IPS-11a (cell line): ENCODE data around the gene LITAFD.

ENCODE experiments used
- H3K4me3 ChIP-seq: one replicate; pipeline ENCODE4 v1.5.1; 2013; ENCODE audit warnings: low read depth, low read length, control low read depth

The LITAFD gene

GRCh38 chr16:8919089-8919933, 37.2 kb downstream of the LITAFD start:
- H3K4me3 ChIP-seq, result no peak overlapping the region

GRCh38 chr16:8919934-8920462, 37.8 kb downstream of the LITAFD start:
- no peak overlapping the region for H3K4me3 ChIP-seq

- H3K4me3 ChIP-seq, result no peak overlapping the region
These were observed 38.6 kb downstream of the LITAFD start for GRCh38 chr16:8920645-8921346.

GRCh38 chr16:8921347-8921984, 39.3 kb downstream of the LITAFD start:
- H3K4me3 ChIP-seq, result no peak overlapping the region

- H3K4me3 ChIP-seq, result no peak overlapping the region
These were observed 41.0 kb downstream of the LITAFD start for GRCh38 chr16:8923199-8923598.

GRCh38 chr16:8924214-8924613, 42.1 kb downstream of the LITAFD start:
- H3K4me3 ChIP-seq, result no peak overlapping the region

GRCh38 chr16:8925455-8925854, 43.3 kb downstream of the LITAFD start:
- no peak overlapping the region for H3K4me3 ChIP-seq

GRCh38 chr16:8926827-8927226, 44.7 kb downstream of the LITAFD start:
- H3K4me3 ChIP-seq, result no peak overlapping the region

- H3K4me3 ChIP-seq, result no peak overlapping the region
These were observed 46.4 kb downstream of the LITAFD start for GRCh38 chr16:8928467-8928957.

GRCh38 chr16:8929086-8929748, 47.1 kb downstream of the LITAFD start:
- H3K4me3 ChIP-seq, result no peak overlapping the region

GRCh38 chr16:8931859-8932258, 49.7 kb downstream of the LITAFD start:
- H3K4me3 ChIP-seq, result no peak overlapping the region

- no peak overlapping the region for H3K4me3 ChIP-seq
These were observed 52.5 kb downstream of the LITAFD start for GRCh38 chr16:8934601-8935000.
